Loucy (cell line): ENCODE results near the gene SLC16A9.

Source experiments
- H2AFZ ChIP-seq: fragments of 200-600 bp; sonication (generic); 2 replicates; pipeline ENCODE4 v1.6.0; 2016; ENCODE audit warnings: antibody characterized with exemption, mild to moderate bottlenecking, low read length, moderate library complexity
- H3F3A ChIP-seq: fragments of 200-600 bp; 2 replicates; pipeline ENCODE4 v1.6.0; 2016; ENCODE audit warnings: antibody characterized with exemption, low read depth, mild to moderate bottlenecking
- H3K27me3 ChIP-seq: fragments of 200-600 bp; sonication (generic); 2 replicates; pipeline ENCODE4 v1.6.1; 2014; ENCODE audit warnings: low read length, mild to moderate bottlenecking; ENCODE audit not compliant: insufficient read depth, poor library complexity, severe bottlenecking
- H3K36me3 ChIP-seq: fragments of 200-600 bp; sonication (generic); 2 replicates; pipeline ENCODE4 v1.6.1; 2016; ENCODE audit warnings: low read length; ENCODE audit not compliant: insufficient read depth
- H3K4me1 ChIP-seq: fragments of 200-600 bp; sonication (generic); 2 replicates; pipeline ENCODE4 v1.5.1; 2014; ENCODE audit warnings: low read length, mild to moderate bottlenecking; ENCODE audit not compliant: insufficient read depth, poor library complexity, severe bottlenecking
- H3K4me2 ChIP-seq: fragments of 200-600 bp; sonication (generic); 2 replicates; pipeline ENCODE4 v1.6.0; 2014; ENCODE audit warnings: antibody characterized with exemption, low read length, low read depth, mild to moderate bottlenecking; ENCODE audit not compliant: poor library complexity, severe bottlenecking
- H3K4me3 ChIP-seq: fragments of 200-600 bp; sonication (generic); 2 replicates; pipeline ENCODE4 v1.5.1; 2014; ENCODE audit warnings: low read length, mild to moderate bottlenecking, mixed read lengths; ENCODE audit not compliant: poor library complexity, severe bottlenecking
- H3K79me2 ChIP-seq: fragments of 200-600 bp; sonication (generic); 2 replicates; pipeline ENCODE4 v1.6.1; 2014; ENCODE audit warnings: low read length; ENCODE audit not compliant: insufficient read depth
- H3K9ac ChIP-seq: fragments of 200-600 bp; sonication (generic); 2 replicates; pipeline ENCODE4 v1.6.0; 2014; ENCODE audit warnings: mild to moderate bottlenecking, low read depth, low read length, moderate library complexity; ENCODE audit not compliant: poor library complexity, severe bottlenecking
- H3K9me2 ChIP-seq: fragments of 200-600 bp; sonication (generic); replicated peaks from 2 replicates; pipeline ENCODE4 v1.6.1; 2016; ENCODE audit warnings: low read depth, low read length, mixed read lengths
- H3K9me3 ChIP-seq: fragments of 200-600 bp; sonication (generic); 2 replicates; pipeline ENCODE4 v1.6.1; 2014; ENCODE audit warnings: mild to moderate bottlenecking, antibody characterized with exemption, low read length, low read depth; ENCODE audit not compliant: insufficient read depth
- H4K20me1 ChIP-seq: fragments of 200-600 bp; sonication (generic); 2 replicates; pipeline ENCODE4 v1.6.0; 2014; ENCODE audit warnings: antibody characterized with exemption, low read length, mild to moderate bottlenecking; ENCODE audit not compliant: insufficient read depth, poor library complexity, severe bottlenecking
- CTCF ChIP-seq: fragments of 200-600 bp; sonication (generic); conservative IDR thresholded peaks from 2 replicates; pipeline ENCODE4 v1.5.1; 2014; ENCODE audit warnings: mild to moderate bottlenecking, antibody characterized with exemption, low read length
- EZH2phosphoT487 ChIP-seq: fragments of 200-600 bp; IDR thresholded peaks from 2 replicates; pipeline ENCODE4 v1.6.1; 2018; ENCODE audit warnings: antibody characterized with exemption, mild to moderate bottlenecking, moderate library complexity, borderline replicate concordance

The SLC16A9 gene

DNA sequence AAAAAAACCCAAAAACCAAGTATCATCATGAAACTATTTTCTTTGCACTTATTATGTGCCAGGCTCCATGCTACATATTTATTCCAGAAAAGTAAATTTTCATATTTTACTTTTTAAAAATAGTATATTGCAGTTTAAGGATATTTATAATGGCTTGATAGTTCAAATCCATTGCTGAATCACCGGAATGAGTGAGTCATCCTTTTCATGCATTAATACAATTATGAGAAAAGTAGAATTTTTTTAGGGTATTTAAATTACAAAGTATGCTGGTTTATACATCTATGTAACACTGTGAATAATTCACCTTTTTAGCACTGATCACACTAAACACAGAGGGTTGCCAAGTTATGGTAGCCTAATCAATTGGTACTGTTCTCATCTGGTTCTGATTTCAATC is 54.3 kb downstream of the SLC16A9 start:
- Histone ChIP-seq H3K4me3 (no peak overlapping the region), H3K27me3 (no peaks in the 10 kb centered on the region), H3K9me3 (no peaks in the 10 kb centered on the region), H3K79me2 (no peaks in the 10 kb centered on the region), H3K4me1 (peaks cover 24% of the 10 kb centered on the region), H2AFZ (no peak overlapping the region), H3K36me3 (no peaks in the 10 kb centered on the region), H4K20me1 (no peaks in the 10 kb centered on the region), H3K9ac (no peak overlapping the region), H3F3A (no peaks in the 10 kb centered on the region), H3K4me2 (no peak overlapping the region), H3K9me2 (no peaks in the 10 kb centered on the region)
- TF ChIP-seq CTCF (no peak), EZH2phosphoT487 (no peak)

DNA sequence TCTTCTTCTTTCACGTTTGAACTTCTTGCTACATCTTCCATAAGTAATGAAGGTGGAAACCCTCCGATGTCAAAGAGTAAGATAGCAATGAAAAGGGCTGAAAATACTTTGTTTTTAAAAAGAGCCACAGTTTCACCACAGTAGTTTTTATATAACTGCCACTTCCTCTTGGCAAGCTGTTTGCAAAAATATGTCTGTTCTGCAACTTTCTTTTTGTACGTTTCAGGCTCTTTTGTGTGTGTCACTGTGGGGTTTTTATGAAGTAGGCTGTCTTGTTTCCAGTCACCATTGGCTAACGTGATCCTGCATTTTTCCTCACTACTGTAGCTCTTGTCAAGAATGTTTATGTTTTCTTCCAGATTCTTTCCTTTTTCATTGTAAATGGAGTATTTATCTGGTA is 55.6 kb downstream of the SLC16A9 start:
- Histone ChIP-seq H3K79me2 (no peaks in the 10 kb centered on the region), H3K9me2 (no peaks in the 10 kb centered on the region), H3K9ac (peak overlapping the region; percentile 52), H3K4me1 (peaks cover 24% of the 10 kb centered on the region), H3F3A (no peaks in the 10 kb centered on the region), H3K9me3 (no peaks in the 10 kb centered on the region), H2AFZ (peak overlapping the region; percentile 53), H3K4me3 (peak overlapping the region; percentile 57), H4K20me1 (no peaks in the 10 kb centered on the region), H3K27me3 (no peaks in the 10 kb centered on the region), H3K36me3 (no peaks in the 10 kb centered on the region), H3K4me2 (peak overlapping the region; percentile 67)
- TF ChIP-seq EZH2phosphoT487, result no peak
- no peak for TF ChIP-seq CTCF

- Histone ChIP-seq H3K9me2 (no peaks in the 10 kb centered on the region), H3K4me3 (no peak overlapping the region), H3K4me1 (peaks cover 29% of the 10 kb centered on the region), H3K36me3 (no peaks in the 10 kb centered on the region), H2AFZ (no peak overlapping the region), H3K9ac (no peak overlapping the region), H3K4me2 (peak overlapping the region; percentile 34), H3F3A (no peaks in the 10 kb centered on the region), H3K79me2 (no peaks in the 10 kb centered on the region), H4K20me1 (no peaks in the 10 kb centered on the region), H3K9me3 (no peaks in the 10 kb centered on the region), H3K27me3 (no peaks in the 10 kb centered on the region)
- TF ChIP-seq CTCF, result no peak
- no peak for TF ChIP-seq EZH2phosphoT487
Observed at GRCh38 chr10:59651902-59652301, 57.7 kb downstream of the SLC16A9 start.
